GM12873 (cell line): ENCODE measurements around the gene TROAP.

Experiments used
- CTCF ChIP-seq: IDR thresholded peaks from 2 replicates; pipeline ENCODE4 v1.5.1; 2012; ENCODE audit warnings: low read depth, mild to moderate bottlenecking, moderate library complexity, low read length, control low read depth; ENCODE audit not compliant: insufficient read depth; ENCODE audit errors: missing control alignments

The TROAP gene

DNA sequence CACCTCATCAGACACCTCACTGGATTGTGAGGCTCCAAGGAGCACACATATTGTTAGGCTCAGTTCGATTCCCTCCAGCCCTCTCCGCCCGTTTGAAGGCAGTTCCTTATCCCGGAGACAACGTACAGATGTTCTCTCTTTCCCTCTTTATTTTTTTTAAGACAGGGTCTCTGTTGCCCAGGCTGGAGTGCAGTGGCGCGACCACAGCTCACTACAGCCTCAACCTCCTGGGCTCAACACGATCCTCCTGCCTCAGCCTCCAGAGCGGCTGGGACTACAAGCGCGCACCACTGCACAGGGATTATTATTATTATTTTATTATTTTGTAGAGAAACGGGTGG lies 718 bp upstream of the TROAP start:
- TF ChIP-seq CTCF: no peak

DNA sequence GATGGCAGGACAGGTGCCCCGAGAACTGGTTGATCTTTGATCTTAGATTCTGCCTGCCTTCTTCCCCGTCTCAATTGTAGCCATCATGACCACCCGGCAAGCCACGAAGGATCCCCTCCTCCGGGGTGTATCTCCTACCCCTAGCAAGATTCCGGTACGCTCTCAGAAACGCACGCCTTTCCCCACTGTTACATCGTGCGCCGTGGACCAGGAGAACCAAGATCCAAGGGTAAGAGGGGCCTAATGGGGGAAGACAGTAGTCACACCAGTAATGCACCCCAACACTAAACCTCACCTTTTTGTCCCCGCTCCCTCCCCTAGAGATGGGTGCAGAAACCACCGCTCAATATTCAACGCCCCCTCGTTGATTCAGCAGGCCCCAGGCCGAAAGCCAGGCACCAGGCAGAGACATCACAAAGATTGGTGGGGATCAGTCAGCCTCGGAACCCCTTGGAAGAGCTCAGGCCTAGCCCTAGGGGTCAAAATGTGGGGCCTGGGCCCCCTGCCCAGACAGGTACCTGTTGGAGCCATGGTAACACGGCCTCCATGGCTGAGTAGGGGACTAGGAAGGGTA lies 556 bp downstream of the TROAP start:
- no peak for TF ChIP-seq CTCF

DNA sequence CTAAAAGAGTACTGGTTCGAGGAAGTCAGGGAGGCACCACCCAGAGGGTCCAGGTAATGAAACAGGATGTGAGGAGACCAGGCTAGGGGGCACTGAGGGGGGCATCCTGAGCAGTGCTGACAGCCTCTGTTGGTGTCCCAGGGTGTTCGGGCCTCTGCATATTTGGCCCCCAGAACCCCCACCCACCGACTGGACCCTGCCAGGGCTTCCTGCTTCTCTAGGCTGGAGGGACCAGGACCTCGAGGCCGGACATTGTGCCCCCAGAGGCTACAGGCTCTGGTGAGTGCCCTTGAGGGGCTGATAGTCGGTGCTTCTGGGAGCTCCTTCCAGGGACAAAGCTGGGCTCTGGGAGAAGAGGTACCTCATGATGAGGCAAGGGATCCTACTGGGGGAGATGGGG lies 2.6 kb downstream of the TROAP start:
- TF ChIP-seq CTCF: no peak

DNA sequence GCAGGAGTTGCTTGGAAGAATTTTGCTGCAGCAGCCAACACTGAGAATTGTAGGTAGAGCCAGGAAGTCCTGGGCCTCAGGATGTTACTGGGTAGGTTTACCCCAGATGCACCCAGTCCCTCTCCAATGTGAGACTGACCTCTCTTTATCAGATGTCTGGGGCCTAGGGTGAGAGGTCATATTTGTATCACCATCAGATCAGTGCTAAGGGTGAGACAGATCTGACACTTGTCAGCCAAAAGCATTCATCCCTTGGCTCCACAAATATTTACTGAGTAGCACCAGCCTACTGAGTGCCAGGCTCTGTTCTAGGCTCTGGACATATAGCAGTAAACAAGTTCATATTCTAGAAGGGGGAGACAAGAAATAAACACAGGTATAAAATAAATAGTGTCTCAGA lies 4.3 kb downstream of the TROAP start:
- no peak for TF ChIP-seq CTCF

GRCh38 chr12:49327887-49328286 lies 4.8 kb downstream of the TROAP start:
- no peak for TF ChIP-seq CTCF

DNA sequence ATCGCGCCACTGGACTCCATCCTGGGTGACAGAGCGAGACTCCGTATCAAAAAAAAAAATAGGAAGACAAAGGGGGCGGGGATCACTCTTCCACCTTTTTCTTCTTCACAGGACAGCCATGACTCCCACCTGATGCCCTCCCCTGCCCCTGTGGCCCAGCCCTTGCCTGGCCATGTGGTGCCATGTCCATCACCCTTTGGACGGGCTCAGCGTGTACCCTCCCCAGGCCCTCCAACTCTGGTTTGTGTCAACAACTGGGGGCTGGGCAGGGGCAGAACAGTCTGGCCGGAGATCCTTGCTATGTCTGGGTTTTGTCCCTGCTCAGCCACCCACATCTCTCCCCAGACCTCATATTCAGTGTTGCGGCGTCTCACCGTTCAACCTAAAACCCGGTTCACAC lies 5.8 kb downstream of the TROAP start:
- no peak for TF ChIP-seq CTCF

GRCh38 chr12:49330032-49330619 lies 7.1 kb downstream of the TROAP start:
- no peak for TF ChIP-seq CTCF
